Suprapubic skin (tissue), 4 donors: ENCODE measurements around the gene ZNF865. TPM values are rescaled to one million over a fixed set of nuclear protein-coding genes. Genes with fewer than 3 reads are reported as not detected.

Source experiments
- DNase-seq, 2 donors: peaks; one replicate each; pipeline ENCODE4 v3.0.0-alpha.2; 2019; ENCODE audit warnings: low spot score in 2 of 2
- H3K27ac ChIP-seq: fragments of 200-600 bp; sonication (generic); one replicate; pipeline ENCODE4 v1.5.1; 2019
- H3K27me3 ChIP-seq: fragments of 200-600 bp; sonication (generic); one replicate; pipeline ENCODE4 v1.5.1; 2019
- H3K36me3 ChIP-seq: fragments of 200-600 bp; sonication (generic); one replicate; pipeline ENCODE4 v1.5.1; 2019
- H3K4me1 ChIP-seq: fragments of 200-600 bp; sonication (generic); one replicate; pipeline ENCODE4 v1.5.1; 2019
- H3K4me3 ChIP-seq: fragments of 200-600 bp; sonication (generic); one replicate; pipeline ENCODE4 v1.5.1; 2019; ENCODE audit warnings: mild to moderate bottlenecking
- H3K9me3 ChIP-seq: fragments of 200-600 bp; sonication (generic); one replicate; pipeline ENCODE4 v1.5.1; 2019
- EP300 ChIP-seq: sonication (generic); formaldehyde crosslinking; IDR thresholded peaks from one replicate; pipeline ENCODE4 v1.6.1; 2017; ENCODE audit warnings: antibody characterized with exemption
- POLR2A ChIP-seq, 2 donors: fragments of 450-650 bp; IDR thresholded peaks; one replicate each; pipeline ENCODE4 v1.6.1; 2017; ENCODE audit warnings: antibody characterized with exemption in 2 of 2, mild to moderate bottlenecking in 2 of 2, moderate library complexity in 2 of 2
- POLR2AphosphoS5 ChIP-seq, 3 donors: sonication (generic); formaldehyde crosslinking; IDR thresholded peaks; one replicate each; pipeline ENCODE4 v1.6.1; 2017; ENCODE audit warnings: antibody characterized with exemption in 3 of 3
- WGBS: methylation state at CpG from one replicate; pipeline ENCODE4 v1.1.5; 2018; 5-methylcytosine and 5-hydroxymethylcytosine counted together
- total RNA-seq, 4 donors: library from RNA; depleted of rRNA; stranded (reverse); fragments of >200 nt; gene quantifications; one replicate each; pipeline ENCODE4 v1.1.0, GENCODE V29; 2016
- TF ChIP-seq, protein P1 (sequence below), 2 donors: fragments of 200-600 bp in 1 of 2; fragments of 450-650 bp in 1 of 2; sonication (generic) in 1 of 2; IDR thresholded peaks; one replicate each; pipeline ENCODE4 v1.5.1; 2016 to 2019; ENCODE audit warnings: antibody characterized with exemption in 2 of 2, mild to moderate bottlenecking in 1 of 2, moderate library complexity in 1 of 2

The ZNF865 gene
- total RNA-seq, 4 donors from 2014 or later, result 7.6 to 14.2 (median 9.9) TPM

DNA sequence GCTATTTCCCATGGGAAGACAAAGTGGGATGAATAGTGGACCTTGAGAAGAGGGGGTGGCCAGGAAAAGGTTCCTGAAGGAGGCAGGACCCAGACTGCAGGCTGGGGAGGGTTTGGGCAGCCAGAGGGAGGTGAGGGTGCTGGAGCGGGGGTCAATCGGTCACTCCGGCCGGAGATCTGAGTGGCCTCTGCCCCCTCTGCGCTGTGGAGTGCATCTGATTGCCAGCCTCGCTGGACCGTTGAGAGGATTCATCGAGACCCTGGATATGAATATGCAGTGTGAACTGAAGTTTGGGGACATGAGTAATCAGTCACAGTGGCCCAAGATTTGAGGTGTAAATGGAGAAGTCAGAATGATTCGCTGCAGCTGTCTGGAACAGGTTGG is 29.9 kb downstream of the ZNF865 start:
- no peaks in the 10 kb centered on the region for H3K9me3 ChIP-seq
- DNase-seq, result no peak
- H3K4me3 ChIP-seq, result peak overlapping the region; percentile 98
- peaks cover 70% of the 10 kb centered on the region for H3K4me1 ChIP-seq
- H3K27me3 ChIP-seq, result no peaks in the 10 kb centered on the region
- 14% methylated on average over 9 of the region's 9 CpGs for WGBS
- TF ChIP-seq POLR2AphosphoS5 (IDR thresholded peaks at IDR 0.05), result no peak
- TF ChIP-seq, protein P1, sequence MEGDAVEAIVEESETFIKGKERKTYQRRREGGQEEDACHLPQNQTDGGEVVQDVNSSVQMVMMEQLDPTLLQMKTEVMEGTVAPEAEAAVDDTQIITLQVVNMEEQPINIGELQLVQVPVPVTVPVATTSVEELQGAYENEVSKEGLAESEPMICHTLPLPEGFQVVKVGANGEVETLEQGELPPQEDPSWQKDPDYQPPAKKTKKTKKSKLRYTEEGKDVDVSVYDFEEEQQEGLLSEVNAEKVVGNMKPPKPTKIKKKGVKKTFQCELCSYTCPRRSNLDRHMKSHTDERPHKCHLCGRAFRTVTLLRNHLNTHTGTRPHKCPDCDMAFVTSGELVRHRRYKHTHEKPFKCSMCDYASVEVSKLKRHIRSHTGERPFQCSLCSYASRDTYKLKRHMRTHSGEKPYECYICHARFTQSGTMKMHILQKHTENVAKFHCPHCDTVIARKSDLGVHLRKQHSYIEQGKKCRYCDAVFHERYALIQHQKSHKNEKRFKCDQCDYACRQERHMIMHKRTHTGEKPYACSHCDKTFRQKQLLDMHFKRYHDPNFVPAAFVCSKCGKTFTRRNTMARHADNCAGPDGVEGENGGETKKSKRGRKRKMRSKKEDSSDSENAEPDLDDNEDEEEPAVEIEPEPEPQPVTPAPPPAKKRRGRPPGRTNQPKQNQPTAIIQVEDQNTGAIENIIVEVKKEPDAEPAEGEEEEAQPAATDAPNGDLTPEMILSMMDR (IDR thresholded peaks at IDR 0.05), result no peak
- no peak for TF ChIP-seq POLR2A (IDR thresholded peaks at IDR 0.05)
- TF ChIP-seq EP300, result no peak
- no peaks in the 10 kb centered on the region for H3K36me3 ChIP-seq
- peak overlapping the region; percentile 99 for H3K27ac ChIP-seq

DNA sequence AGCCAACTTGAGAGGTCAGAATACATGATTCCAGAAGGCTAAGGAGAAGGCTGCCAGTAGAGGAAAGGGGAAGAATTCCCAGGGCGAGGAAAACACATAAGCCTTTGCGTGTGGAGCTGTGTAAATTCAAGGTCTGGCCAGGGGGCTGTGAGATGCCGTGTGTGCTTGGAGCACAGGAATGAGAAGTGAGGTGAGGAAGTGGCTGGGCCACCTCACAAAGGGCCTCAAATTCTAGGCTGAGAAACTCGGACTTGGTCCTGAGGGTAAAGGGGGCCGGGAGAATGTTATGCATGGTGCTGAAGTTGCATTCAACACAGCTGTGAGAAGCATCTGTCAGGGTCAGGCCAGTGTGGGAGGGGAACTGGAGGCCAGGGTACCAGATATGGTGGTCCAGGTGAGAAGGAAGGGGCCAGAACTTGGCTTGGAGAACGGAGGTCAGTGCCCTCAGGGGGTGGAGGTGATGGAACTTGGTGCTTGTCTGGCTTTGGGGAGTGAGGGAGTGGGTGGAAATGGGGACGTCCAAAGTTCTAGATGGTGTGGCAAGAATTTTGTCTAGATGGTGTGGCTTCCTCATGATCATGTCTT is 30.5 kb downstream of the ZNF865 start:
- WGBS, result 63% methylated on average over 7 of the region's 7 CpGs
- Histone ChIP-seq H3K36me3 (no peaks in the 10 kb centered on the region), H3K9me3 (no peaks in the 10 kb centered on the region), H3K4me1 (peaks cover 74% of the 10 kb centered on the region), H3K27me3 (no peaks in the 10 kb centered on the region), H3K27ac (peak overlapping the region; percentile 99), H3K4me3 (peak overlapping the region; percentile 98)
- TF ChIP-seq, protein P1 (IDR thresholded peaks at IDR 0.05), result no peak
- TF ChIP-seq POLR2A (IDR thresholded peaks at IDR 0.05), result no peak
- no peak for TF ChIP-seq POLR2AphosphoS5 (IDR thresholded peaks at IDR 0.05)
- no peak for TF ChIP-seq EP300
- no peak for DNase-seq

DNA sequence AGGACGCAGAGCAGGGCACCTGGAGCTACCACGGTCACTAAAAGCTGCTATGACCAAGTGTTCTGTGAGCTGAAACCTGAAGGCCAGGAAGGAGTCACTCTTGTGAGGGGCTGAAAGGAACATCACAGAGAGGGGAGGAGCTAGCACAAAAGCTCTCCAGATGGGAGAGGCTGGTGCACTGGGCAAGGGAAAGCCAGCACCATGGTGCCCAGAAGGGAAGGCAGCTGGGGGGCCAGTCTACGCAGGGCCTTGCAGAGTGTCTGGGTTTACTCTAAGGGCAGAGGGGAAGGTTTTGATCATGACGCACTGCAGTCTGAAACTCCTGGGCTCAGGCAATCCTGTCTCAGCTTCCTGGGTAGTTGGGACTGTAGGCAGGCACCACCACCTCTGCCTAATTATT is 31.3 kb downstream of the ZNF865 start:
- no peaks in the 10 kb centered on the region for H3K36me3 ChIP-seq
- TF ChIP-seq, protein P1 (IDR thresholded peaks at IDR 0.05), result no peak
- TF ChIP-seq POLR2AphosphoS5 (IDR thresholded peaks at IDR 0.05), result no peak
- no peak for TF ChIP-seq EP300
- TF ChIP-seq POLR2A (IDR thresholded peaks at IDR 0.05), result no peak
- DNase-seq, result no peak
- peak overlapping the region; percentile 4 for H3K27ac ChIP-seq
- peak overlapping the region; percentile 98 for H3K4me3 ChIP-seq
- WGBS, result 81% methylated on average over 4 of the region's 4 CpGs
- no peaks in the 10 kb centered on the region for H3K27me3 ChIP-seq
- no peaks in the 10 kb centered on the region for H3K9me3 ChIP-seq
- peaks cover 74% of the 10 kb centered on the region for H3K4me1 ChIP-seq

DNA sequence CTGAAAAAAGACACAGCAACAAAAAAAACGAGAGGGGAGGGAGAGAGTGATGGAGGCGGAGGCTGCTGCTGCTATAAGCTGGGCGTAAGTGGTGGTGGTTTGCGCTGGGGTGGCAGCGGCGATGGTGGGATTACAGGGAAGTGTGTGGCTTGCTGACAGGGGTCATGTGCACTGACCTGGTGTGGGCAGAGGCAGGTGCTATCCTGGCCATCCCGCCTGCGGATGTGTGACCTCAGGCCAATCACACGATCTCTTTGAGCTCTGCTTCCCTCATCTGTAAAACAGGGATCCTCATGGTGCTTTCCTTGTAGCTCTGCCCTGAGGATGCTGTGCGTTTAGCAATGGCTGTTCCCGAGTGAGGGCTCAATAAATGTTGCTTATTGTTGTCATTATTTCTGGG is 32.1 kb downstream of the ZNF865 start:
- H3K9me3 ChIP-seq, result no peaks in the 10 kb centered on the region
- no peak for DNase-seq
- H3K27me3 ChIP-seq, result no peaks in the 10 kb centered on the region
- H3K36me3 ChIP-seq, result no peaks in the 10 kb centered on the region
- 70% methylated on average over 11 of the region's 11 CpGs for WGBS
- no peak overlapping the region for H3K4me3 ChIP-seq
- peaks cover 75% of the 10 kb centered on the region for H3K4me1 ChIP-seq
- TF ChIP-seq, protein P1 (IDR thresholded peaks at IDR 0.05), result no peak
- TF ChIP-seq POLR2A (IDR thresholded peaks at IDR 0.05) (no peak), EP300 (no peak), POLR2AphosphoS5 (IDR thresholded peaks at IDR 0.05) (no peak)
- no peak overlapping the region for H3K27ac ChIP-seq

DNA sequence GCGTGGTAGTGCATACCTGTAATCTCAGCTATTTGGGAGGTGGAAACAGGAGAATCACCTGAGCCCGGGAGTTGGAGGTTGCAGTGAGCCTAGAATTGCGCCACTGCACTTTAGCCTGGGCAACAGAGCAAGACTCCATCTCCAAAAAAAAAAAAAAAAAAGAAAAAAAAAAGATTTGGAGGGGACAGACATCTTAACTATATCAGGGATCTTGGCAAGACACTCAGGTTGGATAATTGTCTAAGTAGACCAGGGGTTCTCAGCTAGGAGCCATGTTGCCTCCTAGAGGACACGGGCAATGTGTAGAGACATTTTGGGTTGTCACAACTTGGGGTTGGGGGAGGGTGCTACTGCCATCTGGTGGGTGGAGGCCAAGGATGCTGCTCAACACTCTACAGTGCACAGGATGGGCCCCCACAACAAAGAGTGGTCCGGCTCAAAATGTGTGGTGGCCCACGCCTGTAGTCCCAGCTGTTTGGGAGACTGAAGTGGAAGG is 33.5 kb downstream of the ZNF865 start:
- Histone ChIP-seq H3K27me3 (no peaks in the 10 kb centered on the region), H3K4me3 (no peak overlapping the region), H3K4me1 (peaks cover 78% of the 10 kb centered on the region), H3K27ac (no peak overlapping the region), H3K36me3 (no peaks in the 10 kb centered on the region), H3K9me3 (no peaks in the 10 kb centered on the region)
- TF ChIP-seq, protein P1 (IDR thresholded peaks at IDR 0.05), result peak in 1 of 2 donors; percentile 39
- TF ChIP-seq EP300, result no peak
- no peak for DNase-seq
- 87% methylated on average over 6 of the region's 6 CpGs for WGBS
